HCT116 (cell line): Measurements from ENCODE around the gene RHCG. TPM values are rescaled to one million over a fixed set of nuclear protein-coding genes. Genes with fewer than 3 reads are reported as not detected.

Experiments
- ATAC-seq: fragments of 200-7000 bp; cut with Tn5 transposase; 2 replicates; pipeline ENCODE4 v1.9.1; 2020; ENCODE audit warnings: mild to moderate bottlenecking, moderate library complexity
- BruUV-seq: library from RNA; stranded (reverse); fragments of 400-500 nt; replicated peaks from 2 replicates; lab custom pipeline; 2021; lab: Mats Ljungman, UMichigan
- CTCF ChIA-PET: fragments of 300-600 bp; sonication (Branson Sonifier 250); formaldehyde crosslinking; loops from one replicate; lab custom pipeline; 2021; ENCODE audit warnings: antibody characterized with exemption; lab: Charles Lee
- POLR2A ChIA-PET: fragments of 300-600, 350-600 bp; sonication (Branson Sonifier 250); formaldehyde crosslinking; loops from one replicate; lab custom pipeline; 2021; ENCODE audit warnings: antibody characterized with exemption; lab: Charles Lee
- RAD21 ChIA-PET, 2 experiments: fragments of 300-600 bp; sonication (Branson Sonifier 250); formaldehyde crosslinking; loops; one replicate each; lab custom pipeline; 2023; ENCODE audit warnings: low total read pairs in 2 of 2; ENCODE audit not compliant: uncharacterized antibody in 2 of 2, unreplicated experiment in 2 of 2, low non-redundant PET in 1 of 2; lab: Charles Lee
- DNase-seq: peaks from one replicate; pipeline ENCODE4 v3.0.0-alpha.2; 2010; ENCODE audit warnings: low read depth, low spot score
- H2AFZ ChIP-seq: fragments of 200-600 bp; shearing (Covaris generic), sonication (generic); 2 replicates; pipeline ENCODE4 v1.6.1; 2017; ENCODE audit warnings: low read depth, mixed run types, mixed read lengths, antibody characterized with exemption, low read length; ENCODE audit not compliant: poor library complexity, severe bottlenecking
- H3K27ac ChIP-seq: 2 replicates; pipeline ENCODE4 v1.5.1; 2012; ENCODE audit warnings: low read depth, low read length
- H3K27me3 ChIP-seq: fragments of 200-600 bp; sonication (generic); 2 replicates; pipeline ENCODE4 v1.6.1; 2016; ENCODE audit warnings: mixed run types, low read length, mixed read lengths; ENCODE audit not compliant: insufficient read depth
- H3K36me3 ChIP-seq, 2 experiments: fragments of 200-500 bp in 1 of 2; fragments of 200-600 bp in 1 of 2; sonication (Bioruptor generic) in 1 of 2; sonication (generic) in 1 of 2; 2 replicates each; pipeline versions ENCODE4 v1.5.1 to v1.6.1; 2014 to 2016; ENCODE audit warnings: low read length in 2 of 2, inconsistent platforms in 1 of 2, mixed read lengths in 1 of 2, mixed run types in 1 of 2; ENCODE audit not compliant: insufficient read depth in 2 of 2, control insufficient read depth in 1 of 2
- H3K4me1 ChIP-seq, 2 experiments: fragments of 200-600 bp in 1 of 2; sonication (generic) in 1 of 2; 2 replicates each; pipeline versions ENCODE4 v1.5.1 to v1.6.1; 2012 to 2017; ENCODE audit warnings: low read length in 2 of 2, inconsistent platforms in 1 of 2, mild to moderate bottlenecking in 1 of 2, mixed read lengths in 1 of 2, mixed run types in 1 of 2, moderate library complexity in 1 of 2; ENCODE audit not compliant: insufficient read depth in 2 of 2, control insufficient read depth in 1 of 2
- H3K4me2 ChIP-seq: fragments of 200-600 bp; sonication (generic); 2 replicates; pipeline ENCODE4 v1.6.1; 2017; ENCODE audit warnings: mixed run types, low read length, mixed read lengths
- H3K4me3 ChIP-seq, 2 experiments: fragments of 200-600 bp in 1 of 2; sonication (generic) in 1 of 2; replicated peaks in 1 of 2; 2 replicates each; pipeline ENCODE4 v1.5.1; 2011 to 2016; ENCODE audit warnings: low read length in 2 of 2, control low read depth in 1 of 2, low read depth in 1 of 2, mild to moderate bottlenecking in 1 of 2, mixed read lengths in 1 of 2, mixed run types in 1 of 2
- H3K79me2 ChIP-seq: fragments of 200-600 bp; sonication (generic); 2 replicates; pipeline ENCODE4 v1.6.1; 2017; ENCODE audit warnings: mild to moderate bottlenecking, mixed run types, low read length, moderate library complexity, mixed read lengths; ENCODE audit not compliant: insufficient read depth
- H3K9ac ChIP-seq: fragments of 200-600 bp; sonication (generic); 2 replicates; pipeline ENCODE4 v1.6.1; 2016; ENCODE audit warnings: low read length, mixed read lengths
- H3K9me2 ChIP-seq: fragments of 200-600 bp; sonication (generic), shearing (Covaris generic); 2 replicates; pipeline ENCODE4 v1.6.1; 2017; ENCODE audit warnings: mixed run types, mild to moderate bottlenecking, moderate library complexity; ENCODE audit not compliant: insufficient read depth
- H3K9me3 ChIP-seq, 2 experiments: fragments of 200-500 bp in 1 of 2; fragments of 200-600 bp in 1 of 2; sonication (Bioruptor generic) in 1 of 2; sonication (generic) in 1 of 2; 2 replicates each; pipeline ENCODE4 v1.6.1; 2014 to 2017; ENCODE audit warnings: low read length in 2 of 2, mixed read lengths in 2 of 2, inconsistent platforms in 1 of 2, low read depth in 1 of 2, mild to moderate bottlenecking in 1 of 2, mixed run types in 1 of 2, moderate library complexity in 1 of 2; ENCODE audit not compliant: control insufficient read depth in 1 of 2, insufficient read depth in 1 of 2
- H4K20me1 ChIP-seq: fragments of 200-600 bp; sonication (generic), shearing (Covaris generic); 2 replicates; pipeline ENCODE4 v1.6.1; 2017; ENCODE audit warnings: mixed run types, mild to moderate bottlenecking, moderate library complexity; ENCODE audit not compliant: insufficient read depth
- CBX3 ChIP-seq: IDR thresholded peaks from 2 replicates; pipeline ENCODE4 v1.6.1; 2012; ENCODE audit warnings: low read depth
- EGR1 ChIP-seq: IDR thresholded peaks from 2 replicates; pipeline ENCODE4 v1.6.1; 2012; ENCODE audit warnings: low read depth
- POLR2A ChIP-seq: IDR thresholded peaks from 2 replicates; pipeline ENCODE4 v1.7.0; 2011; ENCODE audit warnings: borderline replicate concordance; ENCODE audit not compliant: insufficient read depth, insufficient read length; ENCODE audit errors: extremely low read depth
- POLR2AphosphoS5 ChIP-seq: IDR thresholded peaks from 2 replicates; pipeline ENCODE4 v1.6.1; 2011; ENCODE audit warnings: mild to moderate bottlenecking, low read depth, low read length, moderate library complexity
- RAD21 ChIP-seq: IDR thresholded peaks from 2 replicates; pipeline ENCODE4 v1.6.1; 2012; ENCODE audit warnings: low read depth, mild to moderate bottlenecking
- SP1 ChIP-seq: IDR thresholded peaks from 2 replicates; pipeline ENCODE4 v1.6.1; 2012; ENCODE audit warnings: low read depth
- ZFX ChIP-seq: fragments of 450-650 bp; IDR thresholded peaks from 2 replicates; pipeline ENCODE4 v1.6.1; 2017
- intact Hi-C: fragments of 100-400 bp; cut with micrococcal nuclease; formaldehyde crosslinking; loops from 2 replicates; pipeline ENCODE4 v1.10.0; 2022
- total RNA-seq: library from RNA; stranded (reverse); gene quantifications from one replicate; pipeline ENCODE4 v1.2.1, GENCODE V29; 2021; ENCODE audit not compliant: unreplicated experiment
- TF ChIP-seq, protein P1 (sequence below): IDR thresholded peaks from 2 replicates; pipeline ENCODE4 v1.6.1; 2012
- TF ChIP-seq, protein P2 (sequence below): IDR thresholded peaks from 2 replicates; pipeline ENCODE4 v1.6.1; 2012
- TF ChIP-seq, protein P3 (sequence below): IDR thresholded peaks from 2 replicates; pipeline ENCODE4 v1.6.1; 2012; ENCODE audit warnings: low read depth
- TF ChIP-seq, protein P4 (sequence below), 3 experiments: fragments of 200-600 bp in 1 of 3; sonication (generic) in 1 of 3; IDR thresholded peaks in 2 of 3; conservative IDR thresholded peaks in 1 of 3; 2 replicates each; pipeline ENCODE4 v1.5.1; 2012 to 2017; ENCODE audit warnings: low read depth in 2 of 3, low read length in 2 of 3, antibody characterized with exemption in 1 of 3, borderline replicate concordance in 1 of 3, control low read depth in 1 of 3, mild to moderate bottlenecking in 1 of 3, mixed read lengths in 1 of 3, mixed run types in 1 of 3, moderate library complexity in 1 of 3; ENCODE audit not compliant: insufficient read depth in 1 of 3

The RHCG gene
- total RNA-seq, 1 experiment from 2014 or later = not detected

DNA sequence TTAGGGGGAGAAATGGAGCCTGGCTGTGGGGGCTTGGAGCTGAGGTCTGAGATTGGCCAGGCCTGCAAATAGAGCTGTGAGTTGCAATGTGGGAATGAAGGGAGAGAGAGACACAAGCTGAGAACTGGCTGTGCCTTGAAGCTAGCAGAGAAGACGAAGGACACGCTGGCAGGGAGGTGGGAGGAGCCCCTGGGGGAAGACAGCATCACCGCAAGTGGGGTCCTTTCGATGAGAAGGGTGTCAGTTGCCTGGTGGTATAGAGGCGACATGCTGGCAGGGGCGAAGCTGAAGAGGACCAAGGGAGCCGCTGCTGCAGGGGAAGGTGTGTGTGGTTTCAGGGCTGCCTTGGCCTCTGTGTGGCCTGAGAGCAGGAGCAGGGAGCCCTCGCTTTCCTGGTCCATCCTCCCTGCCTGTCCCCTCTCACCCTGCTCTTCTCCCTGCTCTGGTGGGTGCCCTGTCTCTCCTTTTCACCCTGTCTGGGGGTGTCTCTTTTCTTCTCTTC is 5.5 kb downstream of the RHCG start:
- TF ChIP-seq, protein P1, sequence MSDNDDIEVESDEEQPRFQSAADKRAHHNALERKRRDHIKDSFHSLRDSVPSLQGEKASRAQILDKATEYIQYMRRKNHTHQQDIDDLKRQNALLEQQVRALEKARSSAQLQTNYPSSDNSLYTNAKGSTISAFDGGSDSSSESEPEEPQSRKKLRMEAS = no peak
- TF ChIP-seq CBX3 (no peak), RAD21 (no peak), ZFX (no peak), POLR2A (no peak), SP1 (no peak), EGR1 (no peak), POLR2AphosphoS5 (no peak)
- TF ChIP-seq, protein P2, sequence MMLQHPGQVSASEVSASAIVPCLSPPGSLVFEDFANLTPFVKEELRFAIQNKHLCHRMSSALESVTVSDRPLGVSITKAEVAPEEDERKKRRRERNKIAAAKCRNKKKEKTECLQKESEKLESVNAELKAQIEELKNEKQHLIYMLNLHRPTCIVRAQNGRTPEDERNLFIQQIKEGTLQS = no peak
- TF ChIP-seq, protein P3, sequence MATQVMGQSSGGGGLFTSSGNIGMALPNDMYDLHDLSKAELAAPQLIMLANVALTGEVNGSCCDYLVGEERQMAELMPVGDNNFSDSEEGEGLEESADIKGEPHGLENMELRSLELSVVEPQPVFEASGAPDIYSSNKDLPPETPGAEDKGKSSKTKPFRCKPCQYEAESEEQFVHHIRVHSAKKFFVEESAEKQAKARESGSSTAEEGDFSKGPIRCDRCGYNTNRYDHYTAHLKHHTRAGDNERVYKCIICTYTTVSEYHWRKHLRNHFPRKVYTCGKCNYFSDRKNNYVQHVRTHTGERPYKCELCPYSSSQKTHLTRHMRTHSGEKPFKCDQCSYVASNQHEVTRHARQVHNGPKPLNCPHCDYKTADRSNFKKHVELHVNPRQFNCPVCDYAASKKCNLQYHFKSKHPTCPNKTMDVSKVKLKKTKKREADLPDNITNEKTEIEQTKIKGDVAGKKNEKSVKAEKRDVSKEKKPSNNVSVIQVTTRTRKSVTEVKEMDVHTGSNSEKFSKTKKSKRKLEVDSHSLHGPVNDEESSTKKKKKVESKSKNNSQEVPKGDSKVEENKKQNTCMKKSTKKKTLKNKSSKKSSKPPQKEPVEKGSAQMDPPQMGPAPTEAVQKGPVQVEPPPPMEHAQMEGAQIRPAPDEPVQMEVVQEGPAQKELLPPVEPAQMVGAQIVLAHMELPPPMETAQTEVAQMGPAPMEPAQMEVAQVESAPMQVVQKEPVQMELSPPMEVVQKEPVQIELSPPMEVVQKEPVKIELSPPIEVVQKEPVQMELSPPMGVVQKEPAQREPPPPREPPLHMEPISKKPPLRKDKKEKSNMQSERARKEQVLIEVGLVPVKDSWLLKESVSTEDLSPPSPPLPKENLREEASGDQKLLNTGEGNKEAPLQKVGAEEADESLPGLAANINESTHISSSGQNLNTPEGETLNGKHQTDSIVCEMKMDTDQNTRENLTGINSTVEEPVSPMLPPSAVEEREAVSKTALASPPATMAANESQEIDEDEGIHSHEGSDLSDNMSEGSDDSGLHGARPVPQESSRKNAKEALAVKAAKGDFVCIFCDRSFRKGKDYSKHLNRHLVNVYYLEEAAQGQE = no peak
- TF ChIP-seq, protein P4, sequence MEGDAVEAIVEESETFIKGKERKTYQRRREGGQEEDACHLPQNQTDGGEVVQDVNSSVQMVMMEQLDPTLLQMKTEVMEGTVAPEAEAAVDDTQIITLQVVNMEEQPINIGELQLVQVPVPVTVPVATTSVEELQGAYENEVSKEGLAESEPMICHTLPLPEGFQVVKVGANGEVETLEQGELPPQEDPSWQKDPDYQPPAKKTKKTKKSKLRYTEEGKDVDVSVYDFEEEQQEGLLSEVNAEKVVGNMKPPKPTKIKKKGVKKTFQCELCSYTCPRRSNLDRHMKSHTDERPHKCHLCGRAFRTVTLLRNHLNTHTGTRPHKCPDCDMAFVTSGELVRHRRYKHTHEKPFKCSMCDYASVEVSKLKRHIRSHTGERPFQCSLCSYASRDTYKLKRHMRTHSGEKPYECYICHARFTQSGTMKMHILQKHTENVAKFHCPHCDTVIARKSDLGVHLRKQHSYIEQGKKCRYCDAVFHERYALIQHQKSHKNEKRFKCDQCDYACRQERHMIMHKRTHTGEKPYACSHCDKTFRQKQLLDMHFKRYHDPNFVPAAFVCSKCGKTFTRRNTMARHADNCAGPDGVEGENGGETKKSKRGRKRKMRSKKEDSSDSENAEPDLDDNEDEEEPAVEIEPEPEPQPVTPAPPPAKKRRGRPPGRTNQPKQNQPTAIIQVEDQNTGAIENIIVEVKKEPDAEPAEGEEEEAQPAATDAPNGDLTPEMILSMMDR (IDR thresholded peaks at IDR 0.05 in 2 of 3, conservative IDR thresholded peaks at IDR 0.05 in 1 of 3; ENCODE audit: borderline replicate concordance in 1 of 3, insufficient read depth in 1 of 3, low read depth in 2 of 3, low read length in 2 of 3) = no peak
- no peak overlapping the region for H3K27ac ChIP-seq
- no peak overlapping the region for H3K4me2 ChIP-seq
- no peaks in the 10 kb centered on the region for H3K9me2 ChIP-seq
- ATAC-seq (no peak), DNase-seq (no peak)
- no peak overlapping the region for H3K4me3 ChIP-seq
- ChIA-PET RAD21 (no interaction called here), POLR2A (no interaction called here), CTCF (interaction anchor here (1.1 to 1.4 kb wide), 2 partner anchors 18 to 132 kb away, joined by 3 to 6 read pairs; no protein-coding TSS in a partner anchor)
- no peaks in the 10 kb centered on the region for H4K20me1 ChIP-seq
- no peaks in the 10 kb centered on the region for H3K36me3 ChIP-seq
- no peak overlapping the region for H2AFZ ChIP-seq
- intact Hi-C loops = no loop called here
- H3K27me3 ChIP-seq = no peaks in the 10 kb centered on the region
- no peaks in the 10 kb centered on the region for H3K79me2 ChIP-seq
- H3K4me1 ChIP-seq = peaks cover 5% of the 10 kb centered on the region in 2 experiments; a peak in 3 of 4 replicates
- H3K9me3 ChIP-seq = no peaks in the 10 kb centered on the region
- no peak overlapping the region for H3K9ac ChIP-seq
- no TSS peak for BruUV-seq
